Measurements from ENCODE around the gene COL24A1.
"Not testable (repeated sequence)": the region's sequence is repeated elsewhere in the genome, so short reads cannot be mapped to it uniquely, and the experiment has no call there.

COL24A1 gene

GRCh38 chr1:85976516-85977205, 179.9 kb downstream of the COL24A1 start:
- DNase-seq = no peak

- no peak for DNase-seq
Measured at GRCh38 chr1:85975912-85976371, 180.6 kb downstream of the COL24A1 start.

GRCh38 chr1:85962457-85962856, 194.1 kb downstream of the COL24A1 start:
- no peak for DNase-seq

GRCh38 chr1:85957760-85958159, 198.8 kb downstream of the COL24A1 start:
- no peak for DNase-seq

GRCh38 chr1:85955218-85955617, 201.4 kb downstream of the COL24A1 start:
- not testable (repeated sequence) for DNase-seq

GRCh38 chr1:85952460-85952859, 204.1 kb downstream of the COL24A1 start:
- no peak for DNase-seq

GRCh38 chr1:85947186-85947585, 209.4 kb downstream of the COL24A1 start:
- no peak for DNase-seq

- DNase-seq = no peak
Measured at GRCh38 chr1:85943945-85944344, 212.6 kb downstream of the COL24A1 start.

GRCh38 chr1:85943526-85943925, 213.0 kb downstream of the COL24A1 start:
- no peak for DNase-seq

GRCh38 chr1:85940656-85941306, 215.8 kb downstream of the COL24A1 start:
- no peak for DNase-seq

- DNase-seq = no peak
Measured at GRCh38 chr1:85938829-85939228, 217.7 kb downstream of the COL24A1 start.

- no peak for DNase-seq
Measured at GRCh38 chr1:85936470-85936869, 220.1 kb downstream of the COL24A1 start.

GRCh38 chr1:85936057-85936456, 220.5 kb downstream of the COL24A1 start:
- no peak for DNase-seq

- DNase-seq = no peak
Measured at GRCh38 chr1:85935234-85935633, 221.3 kb downstream of the COL24A1 start.

- DNase-seq = no peak
Measured at GRCh38 chr1:85934516-85934915, 222.1 kb downstream of the COL24A1 start.

- no peak for DNase-seq
Measured at GRCh38 chr1:85933961-85934360, 222.6 kb downstream of the COL24A1 start.

GRCh38 chr1:85911742-85912141, 244.8 kb downstream of the COL24A1 start:
- DNase-seq = no peak

GRCh38 chr1:85900921-85901320, 255.7 kb downstream of the COL24A1 start:
- DNase-seq = no peak

- DNase-seq = no peak
Measured at GRCh38 chr1:85898861-85899260, 257.7 kb downstream of the COL24A1 start.

GRCh38 chr1:85894651-85895050, 261.9 kb downstream of the COL24A1 start:
- DNase-seq = peak; percentile 30 to 63

- DNase-seq = no peak
Measured at GRCh38 chr1:85892366-85892765, 264.2 kb downstream of the COL24A1 start.

- no peak for DNase-seq
Measured at GRCh38 chr1:85889870-85890269, 266.7 kb downstream of the COL24A1 start.

- DNase-seq = no peak
Measured at GRCh38 chr1:85888921-85889320, 267.7 kb downstream of the COL24A1 start.

- peak; percentile 13 to 34 for DNase-seq
Measured at GRCh38 chr1:85884372-85885035, 272.1 kb downstream of the COL24A1 start.
